ENCODE results near the gene SLC16A4. TPM values are rescaled to one million over a fixed set of nuclear protein-coding genes. Genes with fewer than 3 reads are reported as not detected.
"Not testable (repeated sequence)": the region's sequence is repeated elsewhere in the genome, so short reads cannot be mapped to it uniquely, and the experiment has no call there.

SLC16A4 gene
- total RNA-seq: 1 to 10 TPM; 3.4 to 5.8 TPM
- long read RNA-seq, partial matches to known transcripts: 1 of 5 reads
- long read RNA-seq, other reads (novel, unspliced or antisense): 1 of 5 reads

DNA sequence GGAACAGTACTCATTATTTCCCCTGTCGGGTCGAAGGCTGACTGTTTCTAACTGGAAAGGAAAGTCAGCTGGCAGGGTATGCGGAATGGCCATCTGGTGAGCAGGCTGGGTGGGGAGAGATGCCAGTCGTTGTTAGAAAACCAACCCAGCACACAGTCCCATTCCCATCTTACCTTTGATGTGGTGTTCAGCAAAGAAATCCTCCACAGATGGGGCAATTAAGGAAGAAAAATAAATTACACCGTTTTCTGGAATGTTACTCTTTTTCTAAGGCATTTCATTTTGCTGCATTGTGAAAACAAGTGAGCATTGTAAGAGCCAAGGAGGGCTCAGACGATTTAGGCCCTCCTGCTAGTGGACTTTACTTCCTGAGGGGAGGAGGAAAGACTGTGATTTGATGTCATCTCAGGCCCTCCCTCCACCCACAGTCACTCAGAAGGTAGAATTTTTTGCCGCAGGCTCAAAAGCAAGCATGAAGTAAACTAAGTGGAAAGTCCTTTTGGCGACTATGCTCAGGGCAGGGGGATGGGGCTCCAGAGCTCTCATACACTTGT lies at the start of gene SLC16A4:
SLC16A4 (minus strand) TSS at position 335 of the 554 bp plus-strand sequence. CDS start 1,703 bp downstream, outside the sequence.
- no peak for DNase-seq
- intact Hi-C loops (cut with DNase I): no loop called here
- peak; percentile 68 to 84 for ATAC-seq

DNA sequence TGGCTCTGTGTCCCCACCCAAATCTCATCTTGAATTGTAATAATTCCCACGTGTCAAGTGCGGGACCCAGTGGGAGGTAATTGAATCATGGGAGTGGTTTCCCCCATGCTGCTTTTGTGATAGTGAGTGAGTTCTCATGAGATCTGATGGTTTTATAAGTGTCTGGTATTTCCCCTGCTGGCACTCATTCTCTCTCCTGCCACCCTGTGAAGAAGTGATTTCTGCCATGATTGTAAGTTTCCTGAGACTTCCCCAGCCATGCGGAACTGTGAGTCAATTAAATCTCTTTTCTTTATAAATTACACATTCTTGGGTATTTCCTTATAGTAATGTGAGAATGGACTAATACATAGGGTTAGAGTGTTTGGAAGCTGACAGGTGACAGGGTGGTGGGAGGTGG lies 49.0 kb upstream of the SLC16A4 start:
- intact Hi-C loops (cut with DNase I): not testable (repeated sequence)

DNA sequence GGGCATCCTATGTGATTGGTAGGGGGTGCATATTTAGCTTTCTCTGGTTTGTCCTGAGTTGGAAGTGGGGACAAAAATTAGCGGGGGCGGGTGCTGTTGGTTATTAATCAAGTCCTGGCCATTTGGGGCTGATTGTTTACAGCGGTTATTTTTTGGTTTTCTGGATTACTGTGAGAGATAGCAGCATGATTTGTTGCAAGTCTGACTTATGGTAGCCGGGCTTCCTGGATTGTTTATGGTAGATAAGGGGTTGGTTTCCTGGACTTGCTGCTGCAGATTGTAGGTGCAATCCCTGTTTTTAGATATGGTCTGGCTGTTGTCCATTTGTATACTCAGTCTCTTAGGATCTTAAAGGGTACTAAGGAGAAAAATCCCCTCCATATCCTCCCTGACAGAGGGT lies 48.1 kb upstream of the SLC16A4 start:
- intact Hi-C loops (cut with DNase I): no loop called here
- ATAC-seq: no peak
- no peak for DNase-seq

More for the DNA sequence above, 49.0 kb upstream of the SLC16A4 start:
- not testable (repeated sequence) for ATAC-seq, DNase-seq

DNA sequence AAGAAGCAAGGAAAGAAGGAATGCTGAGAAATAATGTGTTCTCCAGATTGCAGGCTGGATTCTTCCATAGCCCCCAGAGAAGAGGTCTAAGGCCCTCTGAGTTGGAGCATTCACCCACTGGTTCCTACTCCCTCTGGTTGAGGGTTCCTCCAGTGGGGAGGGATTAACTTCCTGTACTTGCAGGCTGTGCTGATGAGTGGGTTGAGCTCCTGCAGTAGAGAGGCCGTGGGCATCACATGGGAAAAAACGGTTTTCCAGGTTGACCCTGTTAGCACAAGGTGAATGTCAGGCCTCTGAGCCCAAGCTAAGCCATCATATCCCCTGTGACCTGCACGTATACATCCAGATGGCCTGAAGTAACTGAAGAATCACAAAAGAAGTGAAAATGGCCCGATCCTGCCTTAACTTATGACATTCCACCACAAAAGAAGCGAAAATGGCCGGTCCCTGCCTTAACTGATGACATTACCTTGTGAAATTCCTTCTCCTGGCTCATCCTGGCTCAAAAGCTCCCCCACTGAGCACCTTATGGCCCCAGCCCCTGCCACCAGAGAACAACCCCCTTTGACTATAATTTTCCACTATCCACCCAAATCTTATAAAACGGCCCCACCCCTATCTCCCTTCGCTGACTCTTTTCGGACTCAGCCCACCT lies 46.9 kb upstream of the SLC16A4 start:
- ATAC-seq; intact Hi-C loops (cut with DNase I); DNase-seq: not testable (repeated sequence)

DNA sequence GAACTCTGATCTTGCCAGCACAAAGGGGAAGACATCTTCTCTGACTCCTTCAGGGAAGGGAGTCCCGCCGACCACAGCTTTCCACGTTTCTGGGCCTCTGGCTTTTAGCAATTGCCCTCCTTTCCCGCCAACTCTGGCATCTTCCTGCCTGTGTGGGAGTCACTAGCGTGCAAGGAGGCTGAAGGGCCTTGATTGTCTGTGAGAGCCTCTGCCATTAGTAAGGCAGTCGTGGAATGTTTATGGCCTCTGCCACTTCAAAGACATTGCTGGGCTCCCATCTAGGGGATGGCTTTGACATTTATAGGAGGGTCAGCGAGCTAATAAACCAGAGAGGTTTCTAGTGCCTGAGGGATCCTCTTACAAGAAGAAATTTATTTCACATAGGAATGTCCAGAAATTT lies 45.8 kb upstream of the SLC16A4 start:
- intact Hi-C loops (cut with DNase I): no loop called here
- ATAC-seq (no peak), DNase-seq (no peak)

GRCh38 chr1:110434946-110435345 lies 44.1 kb upstream of the SLC16A4 start:
- peak in 1 of 2 donors; percentile 47 for ATAC-seq
- intact Hi-C loops (cut with DNase I): no loop called here
- DNase-seq: no peak

DNA sequence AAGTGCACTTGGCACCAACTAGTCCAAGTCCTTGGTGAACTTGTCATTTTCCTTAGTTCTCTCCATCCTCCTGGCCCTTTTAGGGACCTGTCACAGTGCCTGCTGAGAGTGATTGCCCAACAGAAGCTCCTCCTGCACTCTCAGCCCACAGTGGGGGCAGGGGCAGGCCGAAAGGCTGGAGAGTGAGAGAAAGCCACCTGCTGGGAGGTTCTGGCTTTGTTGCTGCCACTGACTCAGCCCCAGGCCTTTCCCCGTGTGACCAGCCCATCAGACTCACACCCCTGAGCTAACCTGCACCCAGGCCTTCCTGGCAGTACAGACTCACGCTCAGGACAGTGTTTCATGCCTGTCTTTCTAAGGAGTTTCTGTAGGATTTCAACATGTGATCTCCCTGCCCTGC lies 43.0 kb upstream of the SLC16A4 start:
- intact Hi-C loops (cut with DNase I): no loop called here
- DNase-seq: peak; percentile 44
- peak; percentile 85 to 88 for ATAC-seq

DNA sequence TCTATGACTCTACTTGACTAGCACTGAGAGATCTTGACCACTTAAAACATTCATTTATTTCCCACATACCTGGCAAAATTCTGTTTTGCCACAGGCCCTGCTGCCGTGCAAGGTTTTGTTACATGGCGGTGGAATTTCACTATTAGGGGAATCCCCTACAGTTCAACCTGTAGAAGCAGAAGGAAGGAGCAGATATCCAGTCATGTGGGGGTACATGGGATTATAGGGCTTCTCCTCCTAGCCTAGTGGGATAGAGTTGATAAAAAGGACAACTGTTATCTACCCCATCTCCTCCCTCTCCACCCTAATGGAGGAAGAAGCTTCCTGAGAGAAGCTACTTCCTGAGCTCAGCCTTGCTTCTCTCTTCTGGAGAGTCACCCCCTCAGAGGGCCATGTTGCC lies 42.4 kb upstream of the SLC16A4 start:
- no peak for DNase-seq
- intact Hi-C loops (cut with DNase I): no loop called here
- ATAC-seq: no peak

DNA sequence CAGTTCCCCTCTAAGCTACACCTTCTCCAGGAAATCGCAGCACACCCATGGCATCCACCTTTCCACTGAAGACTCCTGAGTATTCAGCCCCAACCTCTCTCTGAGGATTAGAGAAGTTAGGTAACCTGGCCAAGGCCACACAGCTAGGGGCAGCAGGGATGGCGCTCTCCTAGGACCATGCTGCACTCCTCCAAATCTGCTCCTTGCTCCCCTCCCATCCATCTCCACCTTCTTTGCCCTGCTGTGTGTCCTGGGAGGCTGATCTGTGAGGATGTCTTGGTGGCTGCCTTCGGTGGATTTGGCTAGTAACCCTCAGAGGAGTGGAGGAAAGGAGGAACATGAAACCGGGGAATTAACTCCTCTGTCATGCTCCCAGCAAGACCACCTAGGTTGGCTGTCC lies 40.1 kb upstream of the SLC16A4 start:
- DNase-seq: no peak
- intact Hi-C loops (cut with DNase I): no loop called here
- ATAC-seq: no peak

DNA sequence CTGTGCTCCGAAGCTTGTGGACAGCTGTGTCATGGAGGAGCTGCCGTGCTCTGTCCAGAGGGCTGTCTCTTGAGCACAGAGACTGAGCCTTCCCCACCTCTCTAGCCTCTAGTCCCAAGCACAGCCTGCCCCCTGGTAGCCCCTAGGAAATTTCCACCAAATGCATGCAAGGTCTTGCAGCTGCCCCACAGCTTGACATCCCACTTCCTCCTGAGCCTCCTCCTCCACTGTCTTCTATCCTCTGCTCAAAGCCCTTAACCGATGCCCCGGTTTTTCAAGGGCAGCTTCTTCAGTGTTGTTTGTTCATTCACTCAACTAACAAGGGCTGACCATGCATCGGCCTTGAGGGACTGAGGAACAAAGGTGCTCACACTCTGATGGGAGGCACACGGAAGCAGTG lies 39.5 kb upstream of the SLC16A4 start:
- intact Hi-C loops (cut with DNase I): no loop called here
- no peak for DNase-seq
- ATAC-seq: no peak

GRCh38 chr1:110428946-110429345 lies 38.1 kb upstream of the SLC16A4 start:
- intact Hi-C loops (cut with DNase I): no loop called here
- no peak for DNase-seq
- ATAC-seq: no peak

GRCh38 chr1:110426854-110427253 lies 36.0 kb upstream of the SLC16A4 start:
- DNase-seq: no peak
- intact Hi-C loops (cut with DNase I): no loop called here
- ATAC-seq: no peak

DNA sequence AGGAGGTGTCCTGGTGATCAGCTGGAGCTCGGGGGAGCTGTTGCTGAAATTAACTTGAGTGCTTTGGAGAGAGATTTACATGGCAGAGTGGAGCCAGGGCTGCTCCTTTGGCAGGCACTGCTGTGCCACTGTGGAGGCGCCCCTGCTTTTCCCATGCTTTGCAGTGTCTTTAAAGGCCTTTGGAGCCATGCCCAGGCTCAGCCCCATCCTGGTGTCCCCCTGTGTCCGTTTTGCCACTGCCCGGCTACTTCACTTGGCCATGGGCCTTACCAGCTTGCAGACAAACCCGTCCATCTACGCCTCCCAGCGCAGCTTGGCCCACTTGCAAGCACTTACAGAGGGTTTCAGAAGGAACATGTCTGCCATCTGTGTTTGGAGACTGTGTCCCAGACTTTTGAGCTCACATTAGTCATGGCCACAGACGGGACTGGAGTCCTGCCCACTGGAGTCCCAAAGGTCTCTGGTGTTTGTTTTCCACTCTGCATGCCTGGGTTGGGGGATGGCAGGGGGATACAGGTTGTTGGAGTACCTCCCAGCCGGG lies 34.9 kb upstream of the SLC16A4 start:
- ATAC-seq (peak; percentile 58 to 84), DNase-seq (peak; percentile 68)
- intact Hi-C loops (cut with DNase I): no loop called here

- peak; percentile 48 to 79 for ATAC-seq
- intact Hi-C loops (cut with DNase I): no loop called here
- no peak for DNase-seq
These were observed 34.1 kb upstream of the SLC16A4 start for GRCh38 chr1:110424699-110425611.

GRCh38 chr1:110420874-110421793 lies 30.3 kb upstream of the SLC16A4 start:
- ATAC-seq (peak in 1 of 2 donors; percentile 49), DNase-seq (peak; percentile 42)
- intact Hi-C loops (cut with DNase I): no loop called here

- no peak for DNase-seq
- intact Hi-C loops (cut with DNase I): no loop called here
- ATAC-seq: no peak
These were observed 29.3 kb upstream of the SLC16A4 start for GRCh38 chr1:110420023-110420662.

GRCh38 chr1:110418729-110419128 lies 27.9 kb upstream of the SLC16A4 start:
- ATAC-seq (no peak), DNase-seq (no peak)
- intact Hi-C loops (cut with DNase I): no loop called here

DNA sequence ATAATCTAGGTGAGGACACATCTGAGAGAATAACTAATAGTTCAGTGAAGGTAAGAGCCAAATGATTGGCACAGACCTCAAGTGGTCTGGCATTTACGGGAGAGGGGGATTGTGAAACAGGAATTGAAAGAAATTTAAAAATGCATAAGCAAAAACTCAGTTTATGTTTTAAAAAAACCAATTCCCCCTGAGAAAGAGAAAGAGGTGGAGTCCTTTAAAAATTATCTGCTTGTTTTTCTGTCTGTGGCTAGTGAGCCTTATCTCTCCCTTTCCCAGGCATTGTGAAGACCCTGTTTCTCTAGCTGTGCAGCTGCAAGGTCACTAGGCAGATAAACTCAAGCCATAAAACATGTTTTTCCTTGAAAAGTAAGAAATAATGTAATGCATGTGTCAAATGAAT lies 22.2 kb upstream of the SLC16A4 start:
- intact Hi-C loops (cut with DNase I): loop anchor here in 1 of 2 donors (2.0 kb wide), 1 partner anchor 48 kb away; no protein-coding TSS in a partner anchor
- DNase-seq: not testable (repeated sequence)
- peak in 1 of 2 donors; percentile 6 for ATAC-seq
